CD14-positive monocyte (primary cell): ENCODE measurements around the gene NXNL2. TPM values are rescaled to one million over a fixed set of nuclear protein-coding genes. Genes with fewer than 3 reads are reported as not detected.
A peak's percentile ranks its signal among the peaks of the same experiment; 100 is the strongest.

Experiments used
- DNase-seq, 3 donors: peaks; one replicate each; pipeline ENCODE4 v3.0.0-alpha.2; 2011 to 2022
- H2AFZ ChIP-seq: 2 replicates; pipeline ENCODE4 v1.6.0; 2012; ENCODE audit warnings: mild to moderate bottlenecking, low read depth, low read length, inconsistent platforms; ENCODE audit not compliant: insufficient read depth, poor library complexity, severe bottlenecking
- H3K27ac ChIP-seq, 2 donors: 1 replicate in 1 of 2; 2 replicates in 1 of 2; pipeline ENCODE4 v1.5.1; 2012 to 2013; ENCODE audit warnings: low read length in 2 of 2, control low read depth in 1 of 2, inconsistent platforms in 1 of 2, low read depth in 1 of 2, mild to moderate bottlenecking in 1 of 2
- H3K27me3 ChIP-seq, 2 donors: one replicate each; pipeline versions ENCODE4 v1.6.0 to v1.6.1; 2011 to 2013; ENCODE audit warnings: low read length in 2 of 2; ENCODE audit not compliant: control insufficient read depth in 2 of 2, insufficient read depth in 2 of 2
- H3K36me3 ChIP-seq, 2 donors: replicated peaks in 1 of 2; 1 replicate in 1 of 2; 2 replicates in 1 of 2; pipeline versions ENCODE4 v1.5.1 to v1.6.1; 2012 to 2013; ENCODE audit warnings: low read length in 2 of 2, control low read depth in 1 of 2, inconsistent platforms in 1 of 2, mild to moderate bottlenecking in 1 of 2; ENCODE audit not compliant: insufficient read depth in 2 of 2, control insufficient read depth in 1 of 2
- H3K4me1 ChIP-seq, 2 donors: 1 replicate in 1 of 2; 2 replicates in 1 of 2; pipeline versions ENCODE4 v1.5.1 to v1.6.1; 2012 to 2013; ENCODE audit warnings: low read length in 2 of 2, control low read depth in 1 of 2, inconsistent platforms in 1 of 2, mild to moderate bottlenecking in 1 of 2, moderate library complexity in 1 of 2; ENCODE audit not compliant: insufficient read depth in 2 of 2, control insufficient read depth in 1 of 2
- H3K4me2 ChIP-seq: replicated peaks from 2 replicates; pipeline ENCODE3; 2012; ENCODE audit warnings: low read length, moderate library complexity, mild to moderate bottlenecking; ENCODE audit not compliant: poor library complexity, severe bottlenecking; ENCODE audit errors: extremely low read depth
- H3K4me3 ChIP-seq, 3 experiments: fragments of 200-600 bp in 1 of 3; sonication (generic) in 1 of 3; replicated peaks in 1 of 3; 1 replicate in 2 of 3; 2 replicates in 1 of 3; pipeline ENCODE4 v1.5.1; 2011 to 2013; ENCODE audit warnings: low read length in 3 of 3, mild to moderate bottlenecking in 3 of 3, control low read depth in 2 of 3, low read depth in 2 of 3, inconsistent platforms in 1 of 3, moderate library complexity in 1 of 3
- H3K79me2 ChIP-seq: 2 replicates; pipeline ENCODE4 v1.6.0; 2012; ENCODE audit warnings: mild to moderate bottlenecking, control low read depth, inconsistent platforms, low read length, moderate library complexity; ENCODE audit not compliant: insufficient read depth
- H3K9ac ChIP-seq: 2 replicates; pipeline ENCODE4 v1.6.0; 2017; ENCODE audit warnings: low read length, mild to moderate bottlenecking; ENCODE audit not compliant: insufficient read depth, poor library complexity, severe bottlenecking
- H3K9me3 ChIP-seq, 2 donors: replicated peaks in 1 of 2; 1 replicate in 1 of 2; 2 replicates in 1 of 2; pipeline versions ENCODE4 v1.5.1 to v1.6.1; 2012 to 2013; ENCODE audit warnings: low read length in 2 of 2, control low read depth in 1 of 2; ENCODE audit not compliant: control insufficient read depth in 1 of 2, insufficient read depth in 1 of 2
- H4K20me1 ChIP-seq: 2 replicates; pipeline ENCODE4 v1.6.0; 2012; ENCODE audit warnings: mild to moderate bottlenecking, low read length, control low read depth, moderate library complexity; ENCODE audit not compliant: insufficient read depth
- H3K27ac Mint-ChIP-seq, 7 donors: one replicate each; pipeline ENCODE4 v1.8.0; 2020; ENCODE audit warnings: mild to moderate bottlenecking in 7 of 7, mixed read lengths in 7 of 7, moderate library complexity in 6 of 7, inconsistent platforms in 2 of 7
- H3K27me3 Mint-ChIP-seq, 3 donors: one replicate each; pipeline ENCODE4 v1.8.0; 2021 to 2022; ENCODE audit warnings: low read depth in 3 of 3, mild to moderate bottlenecking in 3 of 3, mixed read lengths in 3 of 3, moderate library complexity in 3 of 3, inconsistent platforms in 1 of 3
- H3K36me3 Mint-ChIP-seq, 2 donors: one replicate each; pipeline ENCODE4 v1.8.0; 2020; ENCODE audit warnings: mixed read lengths in 2 of 2, inconsistent platforms in 1 of 2, mild to moderate bottlenecking in 1 of 2
- H3K4me1 Mint-ChIP-seq: one replicate; pipeline ENCODE4 v1.8.0; 2020; ENCODE audit warnings: mild to moderate bottlenecking, mixed read lengths
- H3K4me3 Mint-ChIP-seq, 2 donors: one replicate each; pipeline ENCODE4 v1.8.0; 2020; ENCODE audit warnings: mild to moderate bottlenecking in 2 of 2, mixed read lengths in 2 of 2, moderate library complexity in 1 of 2
- H3K9me3 Mint-ChIP-seq, 7 donors: one replicate each; pipeline ENCODE4 v1.8.0; 2020 to 2022; ENCODE audit warnings: mixed read lengths in 7 of 7, mild to moderate bottlenecking in 6 of 7, moderate library complexity in 6 of 7, inconsistent platforms in 2 of 7
- CTCF ChIP-seq: fragments of 200-600 bp; IDR thresholded peaks from one replicate; pipeline ENCODE4 v1.8.0; 2022; ENCODE audit warnings: antibody characterized with exemption, mild to moderate bottlenecking
- WGBS: methylation state at CpG from one replicate; pipeline ENCODE4 v1.1.5; 2013; ENCODE audit warnings: missing lambda C conversion rate; ENCODE audit not compliant: insufficient coverage; 5-methylcytosine and 5-hydroxymethylcytosine counted together
- intact Hi-C, 2 donors: fragments of 100-400 bp; cut with micrococcal nuclease; formaldehyde crosslinking; loops; one replicate each; pipeline versions ENCODE4 v1.15.0 to v1.15.1; 2023
- polyA plus RNA-seq, 3 donors: library from polyadenylated mRNA; depleted of rRNA in 1 of 3; unstranded in 2 of 3; stranded (reverse) in 1 of 3; fragments of 300-500 nt in 2 of 3; fragments of >200 nt in 1 of 3; fragmentation: Illumina TruSeq in 2 of 3; gene quantifications; 1 replicate in 2 of 3; 2 replicates in 1 of 3; pipeline ENCODE4 v1.2.3, GENCODE V29; 2012 to 2021

NXNL2 gene
- polyA plus RNA-seq, 3 donors = not detected

DNA sequence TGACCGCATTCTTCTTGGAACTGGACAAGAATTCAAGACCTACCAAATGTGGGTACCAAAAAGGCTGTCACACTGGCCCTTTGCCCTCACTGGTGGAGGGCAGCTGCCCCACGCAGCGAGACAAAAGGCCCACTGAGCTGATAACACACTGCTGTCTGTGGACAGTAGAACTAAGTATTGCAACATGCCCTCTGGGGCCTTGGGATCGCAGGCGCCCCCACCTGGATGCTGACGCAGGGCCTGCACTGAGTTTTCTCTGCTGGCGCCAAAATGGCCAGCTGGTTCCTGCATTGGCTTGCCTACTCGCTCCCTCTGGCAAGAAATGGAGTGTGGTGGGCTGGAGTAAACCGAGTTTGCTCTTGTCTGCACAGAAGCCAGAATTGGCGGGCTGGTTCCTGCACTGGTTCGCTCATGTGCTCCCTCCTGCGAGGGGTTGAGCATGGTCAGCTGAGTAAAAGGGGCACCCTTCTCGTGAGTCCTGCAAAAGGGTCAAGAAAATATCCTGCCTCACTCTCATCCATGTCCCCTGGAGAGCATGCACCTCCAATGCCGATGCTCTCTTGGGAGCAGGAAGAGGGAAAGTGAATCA lies 55.7 kb downstream of the NXNL2 start:
- Mint-ChIP-seq H3K4me3 (no peak overlapping the region), H3K27me3 (peaks cover 0 to 2% (median 0%) of the 10 kb centered on the region in 3 donors), H3K9me3 (peaks cover 2 to 7% (median 5%) of the 10 kb centered on the region in 7 donors), H3K4me1 (peaks cover 11% of the 10 kb centered on the region), H3K36me3 (no peaks in the 10 kb centered on the region), H3K27ac (no peak overlapping the region)
- Histone ChIP-seq H3K9me3 (peaks cover 0 to 7% of the 10 kb centered on the region in 2 donors), H3K27me3 (no peaks in the 10 kb centered on the region), H3K9ac (no peak overlapping the region), H3K4me1 (no peaks in the 10 kb centered on the region), H3K36me3 (no peaks in the 10 kb centered on the region), H3K27ac (no peak overlapping the region), H3K79me2 (no peaks in the 10 kb centered on the region), H3K4me2 (no peak overlapping the region), H4K20me1 (no peaks in the 10 kb centered on the region), H3K4me3 (no peak overlapping the region), H2AFZ (no peak overlapping the region)
- DNase-seq = no peak
- intact Hi-C loops = loop anchor here in 1 of 2 donors (5.0 kb wide), 2 partner anchors 412 to 687 kb away; no protein-coding TSS in a partner anchor
- no peak for TF ChIP-seq CTCF
- WGBS = 93% methylated on average over 10 of the region's 14 CpGs

- Histone ChIP-seq H3K4me1 (no peaks in the 10 kb centered on the region), H3K4me3 (no peak overlapping the region), H2AFZ (no peak overlapping the region), H3K79me2 (no peaks in the 10 kb centered on the region), H3K36me3 (no peaks in the 10 kb centered on the region), H3K9ac (no peak overlapping the region), H3K27me3 (no peaks in the 10 kb centered on the region), H4K20me1 (no peaks in the 10 kb centered on the region), H3K9me3 (no peaks in the 10 kb centered on the region), H3K4me2 (no peak overlapping the region), H3K27ac (no peak overlapping the region)
- peak; percentile 80 for TF ChIP-seq CTCF
- peaks cover 0 to 2% (median 0%) of the 10 kb centered on the region in 7 donors for H3K9me3 Mint-ChIP-seq
- peak; percentile 26 to 50 (median 45) for DNase-seq
- intact Hi-C loops = loop anchor here (2.0 to 5.0 kb wide), 3 partner anchors 407 to 684 kb away; no protein-coding TSS in a partner anchor
- H3K36me3 Mint-ChIP-seq = no peaks in the 10 kb centered on the region
- H3K27me3 Mint-ChIP-seq = no peaks in the 10 kb centered on the region
- H3K27ac Mint-ChIP-seq = no peak overlapping the region
- 50% methylated on average over 2 of the region's 4 CpGs for WGBS
- H3K4me1 Mint-ChIP-seq = peaks cover 13% of the 10 kb centered on the region
- H3K4me3 Mint-ChIP-seq = no peak overlapping the region
These were observed 58.7 kb downstream of the NXNL2 start for GRCh38 chr9:88593537-88594185.

Other genes with a start within 250 kb of the NXNL2 start
- 10 to 100 TPM; 11.0 to 14.0 (median 11.3) TPM for gene SPIN1, start 146.7 kb upstream of the NXNL2 start, polyA plus RNA-seq